HUES64 (cell line): ENCODE measurements around the gene SPRY2. TPM values are rescaled to one million over a fixed set of nuclear protein-coding genes. Genes with fewer than 3 reads are reported as not detected.
A peak's percentile ranks its signal among the peaks of the same experiment; 100 is the strongest.

Source experiments
- H3K27ac ChIP-seq: 2 replicates; pipeline ENCODE4 v1.7.0; 2013; ENCODE audit warnings: low read depth, low read length, inconsistent platforms
- H3K27me3 ChIP-seq: 2 replicates; pipeline ENCODE4 v1.6.1; 2013; ENCODE audit warnings: mild to moderate bottlenecking, low read length; ENCODE audit not compliant: insufficient read depth
- H3K36me3 ChIP-seq: 2 replicates; pipeline ENCODE4 v1.6.1; 2013; ENCODE audit warnings: mild to moderate bottlenecking, low read length; ENCODE audit not compliant: insufficient read depth
- H3K4me1 ChIP-seq: 2 replicates; pipeline ENCODE4 v1.6.1; 2013; ENCODE audit warnings: mild to moderate bottlenecking, low read length, moderate library complexity; ENCODE audit not compliant: insufficient read depth
- H3K4me3 ChIP-seq: 2 replicates; pipeline ENCODE4 v1.5.1; 2013; ENCODE audit warnings: mild to moderate bottlenecking, low read length, moderate library complexity
- H3K9ac ChIP-seq: 2 replicates; pipeline ENCODE4 v1.6.1; 2013; ENCODE audit warnings: mild to moderate bottlenecking, low read depth, low read length
- H3K9me3 ChIP-seq: 2 replicates; pipeline ENCODE4 v1.6.1; 2013; ENCODE audit warnings: low read depth, low read length; ENCODE audit not compliant: insufficient read depth
- WGBS: fragments of 150-250, 120-280 bp; methylation state at CpG from one replicate; pipeline ENCODE4 v1.1.7; 2013; ENCODE audit warnings: missing lambda C conversion rate; 5-methylcytosine and 5-hydroxymethylcytosine counted together
- polyA plus RNA-seq, 2 experiments: library from polyadenylated mRNA; stranded (reverse); fragments of 50-300 nt; gene quantifications; one replicate each; pipeline ENCODE4 v1.2.3, GENCODE V29; 2013

SPRY2 gene, protein sequence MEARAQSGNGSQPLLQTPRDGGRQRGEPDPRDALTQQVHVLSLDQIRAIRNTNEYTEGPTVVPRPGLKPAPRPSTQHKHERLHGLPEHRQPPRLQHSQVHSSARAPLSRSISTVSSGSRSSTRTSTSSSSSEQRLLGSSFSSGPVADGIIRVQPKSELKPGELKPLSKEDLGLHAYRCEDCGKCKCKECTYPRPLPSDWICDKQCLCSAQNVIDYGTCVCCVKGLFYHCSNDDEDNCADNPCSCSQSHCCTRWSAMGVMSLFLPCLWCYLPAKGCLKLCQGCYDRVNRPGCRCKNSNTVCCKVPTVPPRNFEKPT
- 68.7 TPM for polyA plus RNA-seq (2013, experiment 1 of 2)
- polyA plus RNA-seq (2013, experiment 2 of 2), result 98.0 TPM

DNA sequence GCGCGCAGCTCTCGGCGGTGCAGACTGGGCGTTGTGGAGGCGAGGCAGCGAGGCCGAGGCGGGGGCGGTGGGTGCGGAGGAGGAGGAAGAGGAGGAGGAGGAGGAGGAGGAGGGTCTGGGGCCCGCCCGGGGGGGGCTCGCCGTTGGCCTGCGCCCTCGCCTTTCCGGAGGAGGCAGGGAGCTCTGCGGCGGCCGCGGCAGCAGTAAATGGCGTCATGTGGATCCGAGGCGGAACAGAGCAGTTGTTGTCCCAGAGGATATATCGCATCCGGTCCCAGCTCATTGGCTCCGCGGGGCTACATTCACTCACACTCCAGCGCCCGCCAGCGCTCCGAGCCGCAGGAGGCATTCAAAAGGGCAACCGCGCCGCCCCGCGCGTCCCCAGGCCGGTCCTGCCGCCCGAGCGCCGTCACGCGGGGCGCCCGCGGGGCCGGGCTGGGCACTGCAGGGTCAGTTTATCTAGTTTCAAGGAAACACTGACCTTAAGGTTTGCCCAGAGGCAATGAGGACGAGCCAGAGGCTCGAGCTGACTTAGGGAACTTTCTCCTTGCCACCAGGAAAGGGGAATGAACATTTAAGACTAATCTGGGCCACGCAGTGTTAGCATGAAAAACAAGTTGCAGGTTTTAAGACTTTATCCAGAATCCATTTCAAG lies at the start of gene SPRY2:
Gene SPRY2 (minus strand): TSS at position 26 of the 655 bp plus-strand sequence. CDS start 3,421 bp downstream, outside the sequence.
- under 1% methylated on average over 54 of the region's 54 CpGs for WGBS
- Histone ChIP-seq H3K9ac (peak within 1 kb of the TSS; percentile 99), H3K27me3 (peaks cover 9% of the 10 kb centered on the region), H3K4me3 (peak within 1 kb of the TSS; percentile 99), H3K36me3 (peaks cover 25% of the 10 kb centered on the region), H3K9me3 (no peaks in the 10 kb centered on the region), H3K4me1 (peaks cover 40% of the 10 kb centered on the region), H3K27ac (peak within 1 kb of the TSS; percentile 100)

DNA sequence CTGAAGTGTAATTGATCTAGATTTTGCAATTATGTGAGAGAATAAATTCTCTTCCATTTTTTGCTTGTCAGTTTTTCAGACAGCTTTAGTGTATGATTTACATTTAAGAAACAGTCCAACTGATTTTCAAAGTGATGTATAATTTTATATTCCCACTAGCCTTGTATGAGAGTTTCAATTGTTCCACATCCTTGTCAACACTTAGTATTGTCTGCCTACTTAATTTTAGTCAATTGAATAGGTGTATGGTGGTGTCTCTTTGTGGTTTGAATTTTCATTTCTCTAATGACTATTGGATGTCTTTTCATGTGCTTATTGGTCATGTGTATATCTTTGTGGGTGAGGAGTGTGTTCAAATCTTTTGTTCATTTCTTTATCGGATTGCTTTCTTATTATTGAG lies 49.4 kb upstream of the SPRY2 start:
- Histone ChIP-seq H3K9me3 (peaks cover 3% of the 10 kb centered on the region; the same call in 1 of the 2 replicates), H3K4me1 (no peaks in the 10 kb centered on the region), H3K4me3 (no peak overlapping the region), H3K27me3 (no peaks in the 10 kb centered on the region), H3K27ac (no peak overlapping the region), H3K36me3 (no peaks in the 10 kb centered on the region), H3K9ac (no peak overlapping the region)
- WGBS, result no CpG with 5 or more reads among the region's 1 CpG

DNA sequence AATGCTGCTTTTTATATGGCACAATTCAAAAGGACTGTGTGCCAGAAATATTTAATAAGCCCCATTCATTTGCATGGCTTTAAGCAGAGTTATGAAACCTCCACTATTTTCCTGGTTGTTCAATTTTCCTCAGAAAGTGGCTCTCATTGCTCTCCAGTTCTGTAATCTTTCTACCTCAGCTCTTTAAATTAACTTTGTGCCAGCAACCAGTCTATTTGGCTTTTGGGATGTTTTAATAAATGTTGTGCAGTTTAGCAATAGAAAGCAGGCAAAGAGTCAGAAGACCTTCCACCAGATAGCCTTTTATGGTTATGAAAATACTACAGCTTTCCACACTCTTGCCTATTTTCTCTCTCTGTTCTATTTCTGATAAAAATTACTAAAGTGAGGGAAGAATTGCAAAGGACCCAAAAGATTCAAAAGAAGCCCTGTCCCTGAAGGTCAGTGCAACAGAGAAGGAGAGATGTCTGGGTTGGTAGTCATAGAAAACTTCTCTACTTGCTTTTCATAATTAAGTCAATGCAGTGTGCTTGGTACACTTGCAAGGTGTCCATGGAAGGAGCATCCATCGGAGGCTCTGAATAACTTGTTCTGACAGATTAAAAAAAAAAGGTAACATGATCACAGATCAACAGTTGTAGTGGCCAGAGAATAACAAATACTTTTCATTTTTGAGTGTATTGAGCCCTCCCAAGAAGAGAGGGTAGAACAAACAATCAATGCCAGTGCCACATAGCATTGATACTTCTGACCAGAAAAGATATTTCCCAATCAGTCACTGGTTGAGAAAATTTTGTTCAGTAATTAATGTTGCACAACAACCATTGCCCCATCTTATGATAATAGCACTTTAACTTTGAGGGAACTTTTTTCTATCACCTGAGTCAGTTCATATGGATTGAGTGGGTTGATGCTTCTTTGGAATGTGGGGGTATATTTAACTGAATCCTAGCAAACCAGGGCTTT lies 48.4 kb upstream of the SPRY2 start:
- Histone ChIP-seq H3K9me3 (peaks cover 3% of the 10 kb centered on the region; the same call in 1 of the 2 replicates), H3K36me3 (no peaks in the 10 kb centered on the region), H3K27ac (no peak overlapping the region), H3K9ac (no peak overlapping the region), H3K27me3 (no peaks in the 10 kb centered on the region), H3K4me1 (no peaks in the 10 kb centered on the region), H3K4me3 (no peak overlapping the region)
- 100% methylated on average over 1 of the region's 1 CpG for WGBS

DNA sequence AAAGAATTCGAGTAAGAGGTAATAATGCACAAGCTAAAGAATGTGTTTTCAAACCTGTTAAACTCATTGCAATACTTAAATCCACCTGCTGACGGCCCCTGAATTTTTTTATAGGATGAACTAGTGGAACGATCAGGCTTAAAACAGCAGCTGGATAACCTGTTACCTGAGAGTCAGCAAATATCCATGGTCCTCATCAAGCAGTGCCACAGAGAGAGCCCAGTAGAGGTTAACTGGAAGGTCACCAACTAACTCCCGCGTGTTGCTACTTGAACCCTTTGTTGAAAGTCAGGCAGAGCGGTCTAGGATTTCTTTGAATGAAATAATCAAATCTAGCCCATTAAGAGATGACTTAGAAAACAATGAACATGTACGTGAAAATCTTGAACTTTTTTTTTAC lies 47.6 kb upstream of the SPRY2 start:
- no peak overlapping the region for H3K27ac ChIP-seq
- H3K4me1 ChIP-seq, result no peaks in the 10 kb centered on the region
- H3K9me3 ChIP-seq, result peaks cover 3% of the 10 kb centered on the region; the same call in 1 of the 2 replicates
- WGBS, result 95% methylated on average over 6 of the region's 7 CpGs
- no peak overlapping the region for H3K9ac ChIP-seq
- H3K4me3 ChIP-seq, result no peak overlapping the region
- H3K36me3 ChIP-seq, result no peaks in the 10 kb centered on the region
- H3K27me3 ChIP-seq, result no peaks in the 10 kb centered on the region

DNA sequence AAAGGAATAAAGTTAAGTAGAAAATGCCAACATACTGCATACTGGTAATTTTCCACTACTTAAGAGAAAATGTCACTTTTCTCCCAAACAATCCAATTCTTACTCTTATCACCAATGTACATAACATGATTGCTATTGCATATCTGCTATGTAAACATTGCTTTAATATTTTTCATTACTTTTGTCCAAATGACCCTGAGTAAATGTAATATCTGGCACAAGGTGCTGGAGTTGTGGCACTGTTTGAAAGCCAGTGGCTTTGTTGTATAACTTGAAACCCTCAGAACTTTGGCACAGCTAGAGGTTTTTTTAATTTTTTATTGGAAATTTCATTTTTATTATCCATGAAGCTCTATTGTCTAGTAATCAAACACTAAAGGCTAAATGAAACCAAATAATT lies 45.7 kb upstream of the SPRY2 start:
- no peak overlapping the region for H3K4me3 ChIP-seq
- H3K9ac ChIP-seq, result no peak overlapping the region
- H3K27me3 ChIP-seq, result no peaks in the 10 kb centered on the region
- peaks cover 3% of the 10 kb centered on the region; the same call in 1 of the 2 replicates for H3K9me3 ChIP-seq
- no peaks in the 10 kb centered on the region for H3K4me1 ChIP-seq
- H3K36me3 ChIP-seq, result no peaks in the 10 kb centered on the region
- no peak overlapping the region for H3K27ac ChIP-seq

DNA sequence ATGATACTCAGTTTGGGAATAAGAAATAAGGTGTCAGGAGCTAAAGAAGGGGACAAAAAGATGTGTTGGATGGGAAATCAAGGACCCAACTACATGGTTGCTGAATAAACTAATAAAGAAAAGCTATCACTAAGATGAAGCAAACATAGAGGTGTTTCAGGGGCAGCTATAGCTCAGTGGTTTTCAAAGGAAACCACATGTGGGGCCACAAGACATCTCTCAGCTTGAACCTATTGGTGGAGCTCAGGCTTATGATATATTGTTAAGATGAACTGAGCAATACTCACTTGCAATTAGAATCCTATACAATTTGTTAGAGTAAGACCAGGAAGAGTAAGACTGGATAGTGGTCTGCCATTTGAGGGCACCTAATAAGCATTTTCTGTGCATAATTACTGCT lies 45.1 kb upstream of the SPRY2 start:
- no peaks in the 10 kb centered on the region for H3K4me1 ChIP-seq
- H3K27me3 ChIP-seq, result no peaks in the 10 kb centered on the region
- no peak overlapping the region for H3K9ac ChIP-seq
- H3K27ac ChIP-seq, result no peak overlapping the region
- H3K4me3 ChIP-seq, result no peak overlapping the region
- H3K36me3 ChIP-seq, result no peaks in the 10 kb centered on the region
- peaks cover 3% of the 10 kb centered on the region; the same call in 1 of the 2 replicates for H3K9me3 ChIP-seq

DNA sequence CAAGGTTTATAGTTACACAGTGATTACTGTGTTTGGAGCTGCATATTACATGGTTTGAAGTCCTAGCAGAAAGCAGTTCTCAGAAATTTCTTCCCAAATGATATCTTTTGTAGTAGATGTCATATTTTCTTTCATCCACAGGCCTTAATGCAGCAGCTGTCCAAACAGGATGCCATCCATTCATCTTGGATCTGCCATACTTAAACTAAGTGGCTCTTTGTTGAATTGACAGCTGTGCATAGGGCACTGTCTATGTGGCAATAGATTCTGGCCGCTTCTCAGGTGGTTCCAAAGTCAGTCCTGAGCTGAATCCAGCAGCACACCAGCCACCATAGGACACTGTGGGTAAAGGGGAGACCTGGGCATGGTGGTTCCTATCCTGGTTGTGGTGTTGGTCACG lies 41.6 kb upstream of the SPRY2 start:
- Histone ChIP-seq H3K4me1 (no peaks in the 10 kb centered on the region), H3K27me3 (no peaks in the 10 kb centered on the region), H3K27ac (no peak overlapping the region), H3K36me3 (no peaks in the 10 kb centered on the region), H3K9me3 (no peaks in the 10 kb centered on the region), H3K9ac (no peak overlapping the region), H3K4me3 (no peak overlapping the region)
- WGBS, result 90% methylated on average over 2 of the region's 2 CpGs

DNA sequence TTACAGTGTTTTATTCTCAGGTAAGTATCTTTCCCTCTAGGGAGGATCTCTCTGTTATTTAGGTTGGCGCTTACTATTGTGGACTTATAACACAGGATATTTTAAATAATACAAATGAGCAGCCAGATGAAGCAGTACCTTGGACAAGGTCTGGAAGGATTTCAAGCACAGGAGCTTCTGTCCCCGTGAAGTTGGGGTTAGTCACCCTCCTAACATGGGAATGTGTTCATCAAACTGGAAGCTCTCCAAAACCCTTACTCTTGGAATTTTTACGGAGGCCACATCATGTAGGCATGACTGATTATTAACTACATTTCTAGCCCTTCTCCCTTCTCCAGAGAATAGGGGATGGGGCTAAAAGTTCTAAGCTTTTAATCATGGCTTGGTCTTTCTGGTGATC lies 38.3 kb upstream of the SPRY2 start:
- WGBS, result 91% methylated on average over 2 of the region's 3 CpGs
- Histone ChIP-seq H3K4me3 (no peak overlapping the region), H3K4me1 (no peaks in the 10 kb centered on the region), H3K36me3 (no peaks in the 10 kb centered on the region), H3K27ac (no peak overlapping the region), H3K27me3 (no peaks in the 10 kb centered on the region), H3K9ac (no peak overlapping the region), H3K9me3 (no peaks in the 10 kb centered on the region)

DNA sequence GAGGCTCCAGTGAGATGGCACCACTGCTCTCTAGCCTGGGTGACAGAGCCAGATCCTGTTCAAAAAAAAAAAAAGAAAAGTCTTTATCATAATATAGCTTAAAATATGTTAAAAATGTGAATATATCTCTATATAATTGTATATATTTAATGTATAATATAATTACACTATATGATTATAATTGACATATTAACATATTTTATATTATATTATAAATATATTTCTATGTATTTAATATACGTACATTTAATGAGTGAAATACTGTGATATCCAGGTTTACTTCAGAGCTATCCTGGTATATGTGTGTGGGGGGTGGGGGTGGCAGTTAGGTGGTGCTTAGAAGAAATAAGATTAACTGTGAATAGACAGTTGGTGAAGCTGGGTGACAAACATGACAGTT lies 35.6 kb upstream of the SPRY2 start:
- no peaks in the 10 kb centered on the region for H3K9me3 ChIP-seq
- no peak overlapping the region for H3K4me3 ChIP-seq
- no peaks in the 10 kb centered on the region for H3K4me1 ChIP-seq

DNA sequence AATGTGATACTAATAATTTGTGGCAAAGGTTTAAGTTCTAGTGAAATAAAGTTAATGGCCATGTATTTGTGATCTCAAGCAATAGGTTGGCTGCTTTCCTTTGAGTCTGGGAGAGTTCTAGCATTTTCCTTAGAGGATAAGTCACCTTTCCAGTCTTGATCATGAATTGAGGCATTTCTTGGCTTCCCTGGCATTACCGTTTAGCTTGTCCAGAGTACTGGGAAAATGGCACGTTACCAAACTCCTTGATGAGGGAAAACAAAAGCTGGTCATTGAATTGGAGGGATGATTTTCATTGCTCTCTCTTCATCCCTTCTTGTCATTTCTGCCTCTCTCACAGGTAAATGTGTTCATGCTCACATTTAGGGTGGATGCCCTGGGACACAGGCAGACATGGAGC lies 34.0 kb upstream of the SPRY2 start:
- Histone ChIP-seq H3K4me1 (no peaks in the 10 kb centered on the region), H3K36me3 (no peaks in the 10 kb centered on the region), H3K27ac (no peak overlapping the region), H3K9ac (no peak overlapping the region), H3K4me3 (no peak overlapping the region), H3K9me3 (no peaks in the 10 kb centered on the region), H3K27me3 (no peaks in the 10 kb centered on the region)
- 95% methylated on average over 2 of the region's 2 CpGs for WGBS

More for the DNA sequence above, 35.6 kb upstream of the SPRY2 start:
- no peaks in the 10 kb centered on the region for H3K27me3 ChIP-seq
- H3K27ac ChIP-seq, result no peak overlapping the region
- no peaks in the 10 kb centered on the region for H3K36me3 ChIP-seq
- WGBS, result 86% methylated on average over 1 of the region's 1 CpG
- H3K9ac ChIP-seq, result no peak overlapping the region

DNA sequence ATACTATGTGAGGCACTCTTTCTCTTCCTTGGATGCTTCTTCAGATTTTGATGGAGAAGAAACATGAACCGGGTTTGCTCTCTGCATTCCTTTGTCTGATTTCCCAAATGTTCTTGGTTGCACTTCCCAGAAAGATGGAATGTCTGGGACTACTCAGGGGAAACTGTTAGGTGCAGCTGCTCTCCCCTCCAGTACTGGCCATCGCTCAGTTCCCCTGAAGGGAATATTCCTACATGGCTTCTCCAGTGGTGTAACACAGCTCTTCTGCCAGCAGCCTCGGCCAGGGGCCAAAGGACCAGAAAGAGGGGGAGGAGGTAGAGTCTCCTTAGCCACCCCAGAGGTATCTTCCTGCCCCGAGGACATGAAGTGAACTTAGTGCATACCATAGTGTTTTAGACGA lies 33.5 kb upstream of the SPRY2 start:
- Histone ChIP-seq H3K9ac (no peak overlapping the region), H3K4me1 (no peaks in the 10 kb centered on the region), H3K4me3 (no peak overlapping the region), H3K36me3 (no peaks in the 10 kb centered on the region), H3K27ac (no peak overlapping the region), H3K27me3 (no peaks in the 10 kb centered on the region), H3K9me3 (no peaks in the 10 kb centered on the region)
- 92% methylated on average over 5 of the region's 5 CpGs for whole genome bisulfite sequencing
